SK-N-SH (cell line): ENCODE measurements around the gene SELENOS. TPM values are rescaled to one million over a fixed set of nuclear protein-coding genes. Genes with fewer than 3 reads are reported as not detected.

Experiments used
- CTCF ChIA-PET: fragments of 300-600, 350-600 bp; formaldehyde crosslinking; extraction: SDS; loops from one replicate; lab custom pipeline; 2021; lab: Yijun Ruan, JAX
- POLR2A ChIA-PET: fragments of 350-600 bp; sonication (Branson Sonifier 250); formaldehyde crosslinking; extraction: SDS; loops from one replicate; lab custom pipeline; 2020; ENCODE audit warnings: antibody characterized with exemption, inconsistent platforms; lab: Yijun Ruan, JAX
- DNase-seq: peaks from one replicate; pipeline ENCODE4 v3.0.0; 2012
- H2AFZ ChIP-seq: fragments of 200-600 bp; sonication (generic); 2 replicates; pipeline ENCODE4 v1.8.1; 2016; ENCODE audit warnings: antibody characterized with exemption, mild to moderate bottlenecking, low read depth
- H3F3A ChIP-seq: fragments of 200-600 bp; sonication (generic); replicated peaks from 2 replicates; pipeline ENCODE3; 2016; ENCODE audit warnings: antibody characterized with exemption, mild to moderate bottlenecking; ENCODE audit not compliant: insufficient read depth
- H3K27ac ChIP-seq, 2 experiments: fragments of 200-500 bp in 1 of 2; fragments of 200-600 bp in 1 of 2; sonication (Bioruptor generic) in 1 of 2; sonication (generic), shearing (Covaris generic) in 1 of 2; 2 replicates each; pipeline versions ENCODE4 v1.5.1 to v1.6.1; 2014 to 2016; ENCODE audit warnings: low read depth in 2 of 2, inconsistent platforms in 1 of 2, low read length in 1 of 2, mild to moderate bottlenecking in 1 of 2, mixed read lengths in 1 of 2
- H3K27me3 ChIP-seq: fragments of 200-600 bp; sonication (generic), shearing (Covaris generic); 2 replicates; pipeline ENCODE4 v1.6.1; 2016; ENCODE audit warnings: mixed run types; ENCODE audit not compliant: insufficient read depth
- H3K36me3 ChIP-seq, 2 experiments: fragments of 200-500 bp in 1 of 2; fragments of 200-600 bp in 1 of 2; sonication (Bioruptor generic) in 1 of 2; sonication (generic) in 1 of 2; replicated peaks in 1 of 2; 2 replicates each; pipeline versions ENCODE3 to v1.5.1; 2014 to 2016; ENCODE audit warnings: low read length in 1 of 2, mild to moderate bottlenecking in 1 of 2; ENCODE audit not compliant: insufficient read depth in 2 of 2, control insufficient read depth in 1 of 2
- H3K4me1 ChIP-seq, 2 experiments: fragments of 200-500 bp in 1 of 2; fragments of 200-600 bp in 1 of 2; sonication (Bioruptor generic) in 1 of 2; sonication (generic), shearing (Covaris generic) in 1 of 2; 2 replicates each; pipeline versions ENCODE4 v1.5.1 to v1.6.1; 2014 to 2016; ENCODE audit warnings: low read depth in 1 of 2, low read length in 1 of 2, mixed run types in 1 of 2; ENCODE audit not compliant: insufficient read depth in 2 of 2, control insufficient read depth in 1 of 2
- H3K4me2 ChIP-seq: fragments of 200-600 bp; sonication (generic), shearing (Covaris generic); 2 replicates; pipeline ENCODE4 v1.6.1; 2017; ENCODE audit warnings: mixed run types
- H3K4me3 ChIP-seq, 2 experiments: fragments of 200-500 bp in 1 of 2; fragments of 200-600 bp in 1 of 2; sonication (Bioruptor generic) in 1 of 2; sonication (generic), shearing (Covaris generic) in 1 of 2; 2 replicates each; pipeline versions ENCODE4 v1.5.1 to v1.8.1; 2014 to 2016; ENCODE audit warnings: low read depth in 2 of 2, inconsistent platforms in 1 of 2, low read length in 1 of 2, mild to moderate bottlenecking in 1 of 2, mixed read lengths in 1 of 2, moderate library complexity in 1 of 2
- H3K79me2 ChIP-seq: fragments of 200-600 bp; sonication (generic); 2 replicates; pipeline ENCODE4 v1.8.1; 2017; ENCODE audit warnings: mild to moderate bottlenecking; ENCODE audit not compliant: insufficient read depth
- H3K9ac ChIP-seq: fragments of 200-600 bp; sonication (generic); 2 replicates; pipeline ENCODE4 v1.6.1; 2017; ENCODE audit warnings: mixed run types
- H3K9me2 ChIP-seq: fragments of 200-600 bp; sonication (generic); 2 replicates; pipeline ENCODE4 v1.6.1; 2017; ENCODE audit warnings: mixed run types
- H3K9me3 ChIP-seq: fragments of 200-600 bp; sonication (generic); 2 replicates; pipeline ENCODE4 v1.6.1; 2017; ENCODE audit warnings: mixed run types, mild to moderate bottlenecking, moderate library complexity
- H4K20me1 ChIP-seq: fragments of 200-600 bp; sonication (generic); 2 replicates; pipeline ENCODE4 v1.6.1; 2017; ENCODE audit warnings: mild to moderate bottlenecking, mixed run types; ENCODE audit not compliant: insufficient read depth
- CHD2 ChIP-seq: fragments of 150-350 bp; IDR thresholded peaks from 2 replicates; pipeline ENCODE4 v1.6.1; 2018; ENCODE audit warnings: low read length; ENCODE audit not compliant: partially characterized antibody
- EP300 ChIP-seq, 2 experiments: IDR thresholded peaks; 2 replicates each; pipeline versions ENCODE4 v1.4.0 to v1.6.1; 2012; ENCODE audit warnings: borderline replicate concordance in 1 of 2, low read depth in 1 of 2, low read length in 1 of 2
- FOXJ3 ChIP-seq: sonication (generic); formaldehyde crosslinking; IDR thresholded peaks from 2 replicates; pipeline ENCODE4 v1.5.1; 2020; ENCODE audit warnings: mild to moderate bottlenecking, missing genetic modification reagents
- FOXM1 ChIP-seq: IDR thresholded peaks from 2 replicates; pipeline ENCODE4 v1.4.0; 2012; ENCODE audit warnings: low read depth, mild to moderate bottlenecking
- MEF2A ChIP-seq: IDR thresholded peaks from 2 replicates; pipeline ENCODE4 v1.4.0; 2012; ENCODE audit warnings: low read depth, borderline replicate concordance
- NFIC ChIP-seq: IDR thresholded peaks from 2 replicates; pipeline ENCODE4 v1.4.0; 2012; ENCODE audit warnings: borderline replicate concordance
- SIN3A ChIP-seq: IDR thresholded peaks from 2 replicates; pipeline ENCODE4 v1.6.1; 2012; ENCODE audit warnings: low read depth, mild to moderate bottlenecking, low read length, moderate library complexity, borderline replicate concordance
- TEAD4 ChIP-seq: IDR thresholded peaks from 2 replicates; pipeline ENCODE4 v1.4.0; 2012; ENCODE audit warnings: mild to moderate bottlenecking, borderline replicate concordance; ENCODE audit not compliant: insufficient read depth
- ZBTB33 ChIP-seq: IDR thresholded peaks from 2 replicates; pipeline ENCODE4 v1.4.0; 2012; ENCODE audit warnings: low read depth, borderline replicate concordance
- WGBS: methylation state at CpG from one replicate; pipeline ENCODE4 v1.1.6; 2017; ENCODE audit warnings: low lambda C conversion rate; 5-methylcytosine and 5-hydroxymethylcytosine counted together
- polyA plus RNA-seq, 3 experiments: library from polyadenylated mRNA; depleted of rRNA; stranded (reverse); fragments of >200 nt; gene quantifications; 2 replicates each; pipeline ENCODE4 v1.2.3, GENCODE V29; 2012

The SELENOS gene
- polyA plus RNA-seq, 1 of the 3 experiments (the other 2 are of a cell fraction): 101 TPM

- no peaks in the 10 kb centered on the region for H3F3A ChIP-seq
- ChIA-PET CTCF (interaction anchor here (1.1 to 1.4 kb wide), 3 partner anchors 186 to 326 kb away, joined by 3 to 4 read pairs (median 3); no protein-coding TSS in a partner anchor), POLR2A (no interaction called here)
- no peak for DNase-seq
- H3K4me2 ChIP-seq: no peak overlapping the region
- TF ChIP-seq SIN3A: no peak
- TF ChIP-seq MEF2A: no peak
- no peak for TF ChIP-seq EP300 (IDR thresholded peaks at IDR 0.05; ENCODE audit: borderline replicate concordance in 1 of 2, low read depth in 1 of 2, low read length in 1 of 2)
- TF ChIP-seq ZBTB33: no peak
- no peaks in the 10 kb centered on the region for H3K79me2 ChIP-seq
- no peak overlapping the region for H2AFZ ChIP-seq
- no peaks in the 10 kb centered on the region; the same call in 1 of the 2 replicates for H3K27me3 ChIP-seq
- WGBS: 48% methylated on average over 6 of the region's 10 CpGs
- H4K20me1 ChIP-seq: no peaks in the 10 kb centered on the region
- H3K36me3 ChIP-seq: no peaks in the 10 kb centered on the region
- no peak overlapping the region for H3K4me3 ChIP-seq
- H3K4me1 ChIP-seq: peaks cover 0 to 14% of the 10 kb centered on the region in 2 experiments; a peak in 1 of 4 replicates
- no peaks in the 10 kb centered on the region for H3K9me2 ChIP-seq
- H3K9ac ChIP-seq: no peak overlapping the region
- H3K9me3 ChIP-seq: no peaks in the 10 kb centered on the region
- H3K27ac ChIP-seq: no peak overlapping the region
Observed at GRCh38 chr15:101315736-101316135, 38.5 kb upstream of the SELENOS start.

DNA sequence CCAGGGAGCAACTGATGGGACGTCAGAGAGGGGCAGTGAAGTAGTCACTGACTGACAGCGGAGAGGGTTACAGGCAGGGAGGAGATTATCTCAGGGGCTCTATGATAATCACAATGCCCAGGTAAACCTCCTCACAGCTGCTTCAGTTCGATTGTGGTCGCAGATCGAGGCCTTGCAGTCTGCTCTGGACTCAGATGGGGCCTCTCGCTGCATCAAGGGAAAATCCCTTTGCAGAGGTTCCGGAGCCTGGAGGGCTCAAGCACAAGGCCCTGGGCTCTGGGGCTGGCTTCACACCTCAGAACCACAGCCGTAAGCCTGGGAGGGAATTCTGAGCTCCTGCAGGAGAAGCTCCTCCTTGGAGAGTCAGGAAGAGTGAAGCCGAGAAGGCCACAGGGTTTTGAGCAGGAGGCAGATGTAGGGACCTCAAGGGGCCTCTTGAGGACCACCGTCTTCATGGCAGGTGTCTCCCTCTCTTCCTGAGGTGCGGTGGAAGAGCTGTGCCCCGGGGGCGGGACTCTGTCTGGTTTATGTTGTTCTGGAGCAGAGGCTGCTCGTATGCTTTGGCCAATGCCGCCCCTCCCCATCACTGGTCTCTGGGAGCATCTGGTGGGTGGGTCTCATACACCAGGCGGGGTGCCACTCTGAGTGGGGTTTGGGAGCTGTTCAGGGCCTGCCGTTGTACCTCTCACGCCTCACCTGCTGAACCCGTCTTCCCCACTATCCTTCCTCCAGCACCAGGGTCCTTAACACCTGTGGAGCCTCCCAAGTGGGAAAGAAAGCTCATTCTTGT, 37.2 kb upstream of the SELENOS start:
- no peaks in the 10 kb centered on the region for H3K9me2 ChIP-seq
- TF ChIP-seq FOXM1 (no peak), TEAD4 (no peak), CHD2 (no peak), SIN3A (no peak), ZBTB33 (no peak), NFIC (no peak), FOXJ3 (no peak)
- TF ChIP-seq, all 33 proteins: peak for 0
- Histone ChIP-seq H3K4me1 (peaks cover 0 to 11% of the 10 kb centered on the region in 2 experiments; a peak in 1 of 4 replicates), H3K4me2 (no peak overlapping the region), H3K36me3 (no peaks in the 10 kb centered on the region), H3K9ac (no peak overlapping the region), H3F3A (no peaks in the 10 kb centered on the region), H3K4me3 (no peak overlapping the region), H3K9me3 (no peaks in the 10 kb centered on the region), H3K79me2 (no peaks in the 10 kb centered on the region), H2AFZ (no peak overlapping the region), H4K20me1 (no peaks in the 10 kb centered on the region), H3K27me3 (no peaks in the 10 kb centered on the region; the same call in 1 of the 2 replicates), H3K27ac (no peak overlapping the region)
- POLR2A ChIA-PET: no interaction called here
- DNase-seq: no peak
- CTCF ChIA-PET: interaction anchor here (1.1 to 2.7 kb wide), 2 partner anchors 187 to 327 kb away, joined by 3 to 8 read pairs; no protein-coding TSS in a partner anchor
- 62% methylated on average over 18 of the region's 19 CpGs for WGBS
